Activated CD4-positive, CD25-positive, alpha-beta regulatory T cell treated with anti-CD3 and anti-CD28 coated beads, Interleukin-2, amount 50 U/mL, for 16 hours (primary cell): Measurements from ENCODE around the gene COX20.

Experiments used
- DNase-seq: peaks from one replicate; pipeline ENCODE4 v3.0.0-alpha.2; 2020; ENCODE audit warnings: low read depth, low spot score

COX20 gene

GRCh38 chr1:244874974-244875579 lies 39.6 kb downstream of the COX20 start:
- DNase-seq: no peak

- no peak for DNase-seq
Measured at GRCh38 chr1:244876228-244876910, 40.9 kb downstream of the COX20 start.

- DNase-seq: no peak
Measured at GRCh38 chr1:244878681-244879080, 43.2 kb downstream of the COX20 start.

GRCh38 chr1:244881552-244882280 lies 46.3 kb downstream of the COX20 start:
- no peak for DNase-seq

GRCh38 chr1:244887281-244887680 lies 51.8 kb downstream of the COX20 start:
- DNase-seq: no peak

- no peak for DNase-seq
Measured at GRCh38 chr1:244893836-244894235, 58.4 kb downstream of the COX20 start.
